Left hindlimb (tissue), 1 donor: ENCODE measurements around the gene CHEK2.
"Not testable (repeated sequence)": the region's sequence is repeated elsewhere in the genome, so short reads cannot be mapped to it uniquely, and the experiment has no call there.

Source experiments
- DNase-seq: peaks from one replicate; pipeline ENCODE4 v3.0.0-alpha.2; 2018

CHEK2 gene

GRCh38 chr22:28741200-28741784 lies 328 bp downstream of the CHEK2 start:
- no peak for DNase-seq

- DNase-seq, result not testable (repeated sequence)
These were observed 2.7 kb downstream of the CHEK2 start for GRCh38 chr22:28738876-28739275.

DNA sequence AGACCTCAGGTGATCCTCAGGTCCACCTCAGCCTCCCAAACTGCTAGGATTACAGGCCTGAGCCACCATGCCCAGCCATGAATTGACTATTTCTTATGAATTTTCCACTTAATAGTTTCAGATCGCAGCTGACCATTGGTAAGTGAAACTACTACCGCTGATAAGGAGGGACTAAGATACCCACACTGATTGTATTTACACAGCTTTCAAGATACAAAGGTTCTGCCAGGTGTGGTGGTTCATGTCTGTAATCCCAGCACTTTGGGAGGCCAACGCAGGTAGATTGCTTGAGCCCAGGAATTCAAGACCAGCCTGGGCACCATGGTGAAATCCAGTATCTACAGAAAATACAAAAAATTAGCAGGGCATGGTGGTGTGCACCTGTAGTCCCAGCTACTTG lies 3.9 kb downstream of the CHEK2 start:
- DNase-seq, result no peak

DNA sequence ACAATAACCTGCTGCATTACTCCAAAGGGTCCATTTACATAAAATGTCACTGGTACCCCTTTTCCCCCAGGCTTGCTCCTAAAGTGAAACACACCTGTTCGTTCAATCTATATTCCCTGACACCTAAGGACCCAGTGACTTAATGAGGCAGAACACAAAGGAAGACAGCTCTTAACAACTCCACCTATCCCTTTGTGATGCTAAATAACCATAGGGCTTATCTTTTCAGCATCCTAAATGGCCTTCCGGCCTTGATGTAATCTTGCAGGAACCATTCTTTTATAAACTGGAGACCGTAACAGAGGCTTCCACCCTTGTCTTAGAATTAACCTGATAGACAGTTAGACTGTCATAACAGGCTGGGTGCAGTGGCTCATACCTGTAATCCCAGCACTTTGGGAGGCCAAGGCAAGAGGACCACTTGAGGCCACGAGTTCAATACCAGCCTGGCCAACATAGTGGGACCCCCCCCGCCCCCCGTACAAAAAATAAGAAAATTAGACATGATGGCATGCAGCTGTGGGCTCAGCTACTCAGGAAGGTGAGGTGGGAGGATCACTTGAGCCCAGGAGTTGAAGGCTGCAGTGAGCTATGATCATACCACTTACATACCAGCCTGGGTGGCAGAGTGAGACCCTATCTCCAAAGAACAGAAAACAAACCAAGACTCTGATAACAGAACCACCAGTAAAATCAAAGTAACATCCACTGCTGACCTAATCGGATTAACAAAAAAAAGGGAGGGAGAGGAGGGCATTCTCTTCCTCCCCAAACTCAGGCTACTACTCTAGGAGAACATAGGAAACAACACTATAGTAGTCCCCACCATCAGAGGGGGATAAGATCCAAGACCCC lies 5.1 kb downstream of the CHEK2 start:
- no peak for DNase-seq

GRCh38 chr22:28734393-28734792 lies 7.2 kb downstream of the CHEK2 start:
- DNase-seq, result no peak

DNA sequence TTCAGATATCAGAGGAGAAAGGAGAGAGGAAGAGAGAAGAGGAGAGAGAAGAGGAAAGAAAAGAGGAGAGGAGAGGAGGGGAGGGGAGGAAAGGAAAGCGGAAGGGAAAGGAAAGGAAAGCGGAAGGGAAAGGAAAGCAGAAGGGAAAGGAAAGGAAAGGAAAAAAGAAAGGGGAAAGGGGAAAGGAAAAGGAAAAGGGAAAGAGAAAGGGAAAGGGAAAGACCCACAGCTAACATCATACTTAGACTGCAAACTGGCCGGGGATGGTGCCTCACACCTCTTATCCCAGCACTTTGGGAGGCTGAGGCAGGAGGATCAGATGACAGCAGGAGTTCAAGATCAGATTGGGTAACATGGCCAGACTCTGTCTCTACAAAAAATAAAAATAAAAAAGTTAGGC lies 11.4 kb downstream of the CHEK2 start:
- no peak for DNase-seq

DNA sequence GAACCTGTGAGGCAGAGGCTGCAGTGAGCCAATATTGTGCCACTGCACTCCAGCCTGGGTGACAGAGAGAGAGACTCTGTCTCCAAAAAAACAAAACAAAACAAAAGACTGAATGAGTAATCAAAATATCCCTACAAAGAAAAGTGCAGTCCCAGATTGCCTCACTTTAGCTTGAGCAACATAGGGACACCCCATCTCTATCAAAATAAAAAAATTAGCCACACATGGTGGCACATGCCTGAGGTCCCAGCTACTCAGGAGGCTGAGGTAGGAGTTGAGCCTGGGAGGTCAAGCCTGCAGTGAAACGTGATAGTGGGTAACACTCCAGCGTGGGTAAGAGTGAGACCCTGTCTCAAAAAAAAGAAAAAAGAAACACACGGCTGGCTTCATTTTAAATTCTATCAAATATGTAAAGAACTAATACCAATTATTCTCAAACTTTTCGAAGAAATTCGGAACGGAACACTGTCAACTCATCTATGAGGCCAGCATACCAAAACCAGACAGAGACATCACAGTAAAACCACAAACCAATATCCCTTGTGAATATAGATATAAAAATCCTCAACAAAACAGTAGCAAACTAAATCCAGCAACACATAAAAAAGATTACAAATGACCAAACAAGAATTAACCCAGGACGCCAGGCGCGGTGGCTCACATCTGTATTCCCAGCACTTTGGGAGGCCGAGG lies 12.9 kb downstream of the CHEK2 start:
- no peak for DNase-seq

DNA sequence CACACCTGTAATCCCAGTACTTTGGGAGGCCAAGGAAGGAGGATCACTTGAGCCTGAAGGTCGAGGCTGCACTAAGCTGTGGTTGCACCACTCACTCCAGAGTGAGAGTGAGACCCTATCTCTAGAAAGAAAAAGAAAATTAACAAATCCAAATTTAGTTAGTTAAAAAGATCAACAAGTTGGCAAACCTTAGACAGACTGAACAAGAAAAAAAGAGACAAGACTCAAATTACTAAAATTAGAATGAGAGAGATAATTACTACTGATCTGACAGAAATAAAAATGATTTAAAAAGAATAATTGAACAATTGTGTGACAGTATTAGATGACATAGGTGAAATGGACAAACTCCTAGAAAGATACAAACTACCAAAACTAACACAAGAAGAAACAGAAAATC lies 13.6 kb downstream of the CHEK2 start:
- no peak for DNase-seq

DNA sequence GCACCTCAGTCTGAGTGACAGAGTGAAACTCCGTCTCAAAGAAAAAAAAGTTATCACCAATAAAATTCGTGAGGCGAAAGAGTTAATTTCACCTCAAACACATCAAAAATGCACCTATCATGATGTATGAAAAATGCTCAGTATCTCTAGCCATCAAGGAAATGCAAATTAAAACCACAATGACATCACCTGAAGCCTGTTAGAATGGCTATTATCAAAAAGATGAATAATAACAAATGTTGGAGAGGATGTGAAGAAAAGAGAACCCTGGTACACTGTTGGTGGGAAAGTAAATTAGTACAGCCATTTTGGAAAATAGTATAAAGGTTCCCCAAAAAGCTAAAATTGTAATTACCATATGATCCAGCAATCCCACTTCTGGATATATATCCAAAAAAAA lies 23.6 kb downstream of the CHEK2 start:
- no peak for DNase-seq

DNA sequence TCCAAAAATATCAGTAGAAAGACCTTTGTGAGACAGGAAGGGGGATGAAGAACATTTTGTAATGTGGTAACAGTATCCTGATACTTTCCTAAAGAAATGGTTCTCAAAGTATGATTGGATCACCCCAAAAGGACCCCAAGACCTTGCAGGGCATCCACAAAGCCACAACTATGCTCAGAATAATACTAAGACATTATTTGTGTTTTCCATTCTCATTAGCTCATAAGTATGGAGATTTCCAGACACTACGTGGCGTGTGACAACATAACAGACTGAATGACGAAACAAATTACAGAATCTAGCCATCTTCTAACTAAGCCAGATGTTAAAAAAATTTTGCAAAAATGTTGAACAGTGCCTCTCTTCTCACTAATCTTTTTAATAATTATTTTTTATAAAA lies 24.9 kb downstream of the CHEK2 start:
- DNase-seq, result no peak

DNA sequence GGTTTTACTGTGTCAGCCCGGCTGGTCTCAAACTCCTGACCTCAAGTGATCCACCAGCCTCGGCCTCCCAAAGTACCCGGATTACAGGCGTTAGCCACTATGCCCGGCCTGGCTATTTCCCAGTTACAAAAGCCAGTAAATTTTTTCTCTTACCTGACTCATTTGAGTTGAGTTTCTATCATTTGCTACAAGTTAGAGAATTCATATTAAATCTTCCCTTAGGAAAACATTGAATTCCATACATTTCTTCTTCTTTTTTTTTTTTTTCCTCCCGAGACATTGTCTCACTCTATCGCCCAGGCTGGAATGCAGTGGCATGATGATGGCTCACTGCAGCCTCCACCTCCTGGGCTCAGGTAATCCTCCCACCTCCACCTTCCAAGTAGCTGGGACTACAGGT lies 26.0 kb downstream of the CHEK2 start:
- no peak for DNase-seq

DNA sequence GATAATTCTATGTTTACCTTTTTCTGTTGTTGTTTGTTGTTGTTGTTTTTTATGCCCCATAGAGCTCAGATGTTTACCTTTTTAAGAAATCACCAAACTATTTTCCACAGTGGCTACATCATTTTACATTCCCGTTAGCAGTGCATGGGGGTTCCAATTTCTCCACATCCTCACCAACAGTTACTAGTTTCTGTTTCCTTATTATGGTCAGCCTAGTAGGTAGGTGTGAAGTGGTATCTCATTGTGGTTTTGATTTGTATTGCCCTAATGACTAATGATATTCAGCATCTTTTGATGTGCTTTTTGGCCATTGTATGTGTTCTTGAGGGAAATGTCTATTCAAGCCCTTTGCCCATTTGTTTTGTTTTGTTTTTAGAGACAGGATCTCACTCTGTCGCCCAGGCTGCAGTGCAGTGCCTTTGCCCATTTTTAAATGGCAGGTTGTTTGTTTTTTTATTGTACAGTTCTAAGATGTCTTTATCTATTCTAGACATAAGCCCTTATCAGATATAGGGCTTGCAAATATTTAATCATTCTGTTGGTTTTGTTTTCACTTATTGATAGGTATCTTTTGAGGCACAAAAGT lies 27.5 kb downstream of the CHEK2 start:
- no peak for DNase-seq

DNA sequence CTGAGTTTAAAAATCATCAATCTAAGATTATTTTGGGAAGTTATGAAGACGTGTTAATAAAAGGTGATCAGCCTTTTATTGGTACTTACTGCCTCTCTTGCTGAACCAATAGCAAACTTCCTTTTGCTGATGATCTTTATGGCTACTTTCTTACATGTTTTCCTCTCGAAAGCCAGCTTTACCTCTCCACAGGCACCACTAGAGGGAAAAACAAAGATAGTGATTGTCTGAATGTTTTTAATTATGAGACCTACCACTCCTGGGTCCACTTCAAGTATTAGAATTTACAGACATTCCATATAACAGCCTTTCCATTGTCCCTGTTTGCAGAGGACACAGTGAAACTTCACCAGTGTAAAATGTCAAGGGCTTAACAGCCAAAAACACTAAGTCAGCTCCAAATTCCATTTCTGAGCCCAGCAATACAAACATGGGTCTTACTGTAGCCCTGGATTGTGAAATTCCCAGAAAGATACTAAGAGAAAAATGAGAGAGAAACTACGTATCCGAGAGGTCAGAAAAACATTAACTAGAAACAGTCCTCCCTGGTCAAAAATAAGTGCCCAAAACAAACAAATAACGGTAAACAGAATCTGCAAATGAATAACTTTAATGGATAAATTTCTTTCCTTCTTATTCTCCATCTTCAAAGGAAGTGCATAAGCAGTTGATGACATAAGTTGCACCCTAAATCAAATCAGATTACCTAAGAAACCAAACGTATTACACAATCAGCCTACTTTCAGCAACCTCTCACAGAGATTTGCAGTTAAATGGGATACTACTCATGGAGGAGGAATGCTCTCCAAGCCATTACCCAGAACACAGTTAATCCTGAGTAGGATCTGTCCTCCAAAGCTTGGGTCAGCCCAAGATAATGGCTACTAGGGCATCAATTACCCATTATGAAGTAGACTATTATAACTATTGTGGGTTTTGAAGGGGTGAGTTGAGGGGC lies 29.5 kb downstream of the CHEK2 start:
- no peak for DNase-seq

DNA sequence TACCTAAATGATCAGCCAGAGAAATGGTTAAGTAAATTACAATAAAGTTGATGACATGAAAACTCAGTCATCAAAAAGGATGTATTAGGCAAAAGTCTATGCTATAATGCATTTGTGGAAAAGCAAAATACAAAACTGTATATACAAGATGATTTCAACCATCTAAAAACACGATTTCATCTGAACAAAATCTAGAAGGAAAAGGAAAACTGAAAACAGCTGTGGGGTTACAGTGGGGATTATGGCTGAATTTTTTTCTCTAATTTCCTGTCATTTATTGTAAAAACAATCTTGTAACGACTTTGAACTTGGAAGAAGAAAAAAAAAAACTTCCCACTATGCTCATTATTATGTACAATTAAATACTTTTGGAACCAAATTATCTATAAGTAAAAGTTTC lies 30.3 kb downstream of the CHEK2 start:
- no peak for DNase-seq

DNA sequence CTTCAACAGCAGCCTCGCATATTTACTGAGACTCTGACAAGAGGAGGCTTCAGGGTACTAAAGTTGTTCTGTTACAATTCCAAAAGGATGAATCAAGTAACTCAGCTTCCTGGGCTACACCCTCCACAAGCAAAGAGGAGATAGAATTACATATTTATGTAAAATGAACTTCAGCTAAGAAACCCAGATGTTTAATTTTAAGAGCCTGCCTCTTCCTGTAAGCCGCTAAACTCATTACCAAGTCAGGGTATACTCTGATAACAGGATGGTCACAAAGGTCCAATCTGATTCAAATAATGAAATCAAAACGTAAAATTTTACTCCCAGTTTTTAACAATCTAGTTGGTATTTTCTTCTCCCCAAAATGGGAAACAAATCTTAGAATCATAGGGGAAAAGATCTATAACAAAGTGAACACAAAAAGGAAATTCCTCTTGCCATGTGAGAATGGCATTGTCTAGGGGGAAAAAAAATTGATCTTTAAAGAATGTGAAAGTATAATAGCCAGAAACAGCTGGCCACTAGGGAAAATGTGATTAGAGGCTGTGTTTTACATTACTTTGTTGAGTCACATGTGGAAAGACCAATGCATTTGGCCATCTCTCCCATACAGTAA lies 30.9 kb downstream of the CHEK2 start:
- DNase-seq, result no peak

- DNase-seq, result no peak
These were observed 31.5 kb downstream of the CHEK2 start for GRCh38 chr22:28710107-28710506.

GRCh38 chr22:28706845-28707244 lies 34.8 kb downstream of the CHEK2 start:
- no peak for DNase-seq

- DNase-seq, result no peak
These were observed 38.2 kb downstream of the CHEK2 start for GRCh38 chr22:28703436-28703835.

- DNase-seq, result no peak
These were observed 38.7 kb downstream of the CHEK2 start for GRCh38 chr22:28702891-28703290.

- not testable (repeated sequence) for DNase-seq
These were observed 48.4 kb downstream of the CHEK2 start for GRCh38 chr22:28693041-28693760.

DNA sequence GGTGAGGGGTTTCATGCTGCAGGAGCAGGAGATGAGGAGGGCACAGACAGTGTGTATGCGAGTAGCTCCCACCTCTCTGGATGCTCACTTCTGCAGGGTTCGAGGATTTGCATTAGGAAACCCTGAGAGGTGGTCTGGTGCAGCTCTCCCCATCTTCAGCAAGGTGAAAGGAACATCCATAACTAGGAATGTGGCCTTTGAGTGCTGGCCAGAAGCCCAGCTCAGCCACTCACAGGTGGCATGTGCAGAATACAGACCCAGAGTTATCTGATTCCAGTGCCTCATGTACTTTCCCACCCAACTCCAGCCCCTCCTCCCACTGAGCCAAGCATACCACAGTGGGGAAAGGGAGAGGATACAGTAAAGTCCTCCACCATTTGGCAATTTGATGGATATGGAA lies 51.8 kb downstream of the CHEK2 start:
- DNase-seq, result not testable (repeated sequence)
